K562 (cell line): ENCODE results near the gene AHI1. TPM values are rescaled to one million over a fixed set of nuclear protein-coding genes. Genes with fewer than 3 reads are reported as not detected.

Experiments used
- ATAC-seq: fragments of 200-7000 bp; cut with Tn5 transposase; 3 replicates; pipeline ENCODE4 v1.9.1; 2020; ENCODE audit warnings: moderate library complexity
- BruUV-seq: library from RNA; stranded (reverse); fragments of 400-500 nt; replicated peaks from 2 replicates; lab custom pipeline; 2021; lab: Mats Ljungman, UMichigan
- CTCF ChIA-PET: fragments of 300-600 bp; formaldehyde crosslinking; extraction: SDS; loops from one replicate; lab custom pipeline; 2021; ENCODE audit warnings: low intra/inter-chr PET ratio; lab: Yijun Ruan, JAX
- POLR2A ChIA-PET: fragments of 300-600, 350-650 bp; sonication (Branson Sonifier 250); formaldehyde crosslinking; extraction: SDS; loops from one replicate; lab custom pipeline; 2021; ENCODE audit warnings: antibody characterized with exemption, inconsistent platforms; lab: Yijun Ruan, JAX
- DNase-seq, 4 experiments: peaks; one replicate each; pipeline versions ENCODE4 v3.0.0 to v3.0.0-alpha.2; 2011 to 2018; ENCODE audit warnings: low spot score in 3 of 4, mixed read lengths in 3 of 4; ENCODE audit errors: extremely low read depth in 1 of 4
- FAIRE-seq: peaks from 2 replicates; lab custom pipeline; 2011; peaks lifted over from hg19 to GRCh38; lab: Jason Lieb, UNC
- H2AFZ ChIP-seq: 2 replicates; pipeline ENCODE4 v1.6.0; 2011; ENCODE audit warnings: low read depth, low read length, control low read depth, inconsistent platforms
- H3K27ac ChIP-seq: fragments of 200-600 bp; 3 replicates; pipeline ENCODE4 v1.8.0; 2011; ENCODE audit warnings: low read depth, mild to moderate bottlenecking, control low read depth, inconsistent platforms, low read length, moderate library complexity, mixed read lengths; ENCODE audit errors: extremely low read depth
- H3K27me3 ChIP-seq, 2 experiments: fragments of 300-600 bp in 1 of 2; 2 replicates in 1 of 2; 3 replicates in 1 of 2; pipeline versions ENCODE4 v1.6.0 to v1.8.0; 2011; ENCODE audit warnings: inconsistent platforms in 2 of 2, low read length in 2 of 2, mild to moderate bottlenecking in 1 of 2, mixed read lengths in 1 of 2, moderate library complexity in 1 of 2; ENCODE audit not compliant: control insufficient read depth in 2 of 2, insufficient read depth in 2 of 2
- H3K36me3 ChIP-seq: fragments of 300-600 bp; 3 replicates; pipeline ENCODE4 v1.8.0; 2011; ENCODE audit warnings: mild to moderate bottlenecking, low read length, inconsistent platforms; ENCODE audit not compliant: control insufficient read depth, insufficient read depth
- H3K4me1 ChIP-seq, 2 experiments: fragments of 200-600 bp in 1 of 2; replicated peaks in 1 of 2; 2 replicates in 1 of 2; 3 replicates in 1 of 2; pipeline versions ENCODE4 v1.5.1 to v1.8.0; 2011; ENCODE audit warnings: inconsistent platforms in 2 of 2, low read length in 2 of 2, mild to moderate bottlenecking in 1 of 2, mixed read lengths in 1 of 2, moderate library complexity in 1 of 2; ENCODE audit not compliant: control insufficient read depth in 2 of 2, insufficient read depth in 2 of 2
- H3K4me2 ChIP-seq: 2 replicates; pipeline ENCODE4 v1.6.1; 2011; ENCODE audit warnings: low read length, control low read depth, inconsistent platforms, mixed read lengths; ENCODE audit not compliant: insufficient read depth
- H3K4me3 ChIP-seq: fragments of 200-600 bp; sonication (generic), shearing (Covaris generic); 2 replicates; pipeline ENCODE4 v1.5.1; 2016; ENCODE audit warnings: control low read depth, inconsistent platforms
- H3K79me2 ChIP-seq: fragments of 200-600 bp; 3 replicates; pipeline ENCODE4 v1.8.0; 2011; ENCODE audit warnings: low read length, inconsistent platforms; ENCODE audit not compliant: control insufficient read depth, insufficient read depth
- H3K9ac ChIP-seq, 2 experiments: 2 replicates each; pipeline versions ENCODE4 v1.6.0 to v1.6.1; 2011; ENCODE audit warnings: low read depth in 2 of 2, low read length in 2 of 2, control low read depth in 1 of 2, inconsistent platforms in 1 of 2, mild to moderate bottlenecking in 1 of 2, mixed read lengths in 1 of 2; ENCODE audit not compliant: insufficient read depth in 1 of 2
- H3K9me1 ChIP-seq: one replicate; pipeline ENCODE4 v1.6.0; 2011; ENCODE audit warnings: inconsistent platforms, mild to moderate bottlenecking, low read length, moderate library complexity; ENCODE audit not compliant: control insufficient read depth, insufficient read depth
- H3K9me3 ChIP-seq: replicated peaks from 2 replicates; pipeline ENCODE4 v1.5.1; 2011; ENCODE audit warnings: low read depth, low read length, inconsistent platforms; ENCODE audit not compliant: control insufficient read depth, insufficient read depth
- H4K20me1 ChIP-seq: replicated peaks from 2 replicates; pipeline ENCODE4 v1.6.1; 2011; ENCODE audit warnings: low read length, inconsistent platforms, mixed read lengths; ENCODE audit not compliant: control insufficient read depth, insufficient read depth
- CBX5 ChIP-seq: IDR thresholded peaks from 2 replicates; pipeline ENCODE4 v1.6.1; 2014; ENCODE audit warnings: low read depth, borderline replicate concordance
- CCAR2 ChIP-seq: fragments of 200-400 bp; formaldehyde crosslinking; IDR thresholded peaks from 2 replicates; pipeline ENCODE4 v1.6.1; 2017; ENCODE audit warnings: mild to moderate bottlenecking, low read depth, low read length
- CXXC5 ChIP-seq: fragments of 250-450 bp; sonication (Bioruptor Pico); IDR thresholded peaks from 2 replicates; pipeline ENCODE4 v1.8.0; 2022; ENCODE audit warnings: inconsistent platforms, mild to moderate bottlenecking, moderate library complexity
- EGR1 ChIP-seq: fragments of 450-650 bp; conservative IDR thresholded peaks from 2 replicates; pipeline ENCODE4 v1.6.1; 2017; ENCODE audit warnings: mild to moderate bottlenecking
- ELF1 ChIP-seq: fragments of 200-800 bp; sonication (Bioruptor generic); IDR thresholded peaks from 2 replicates; pipeline ENCODE4 v1.6.1; 2016; ENCODE audit warnings: missing genetic modification characterization, missing compliant biosample characterization
- GABPA ChIP-seq: fragments of 200-800 bp; sonication (Bioruptor generic); conservative IDR thresholded peaks from 2 replicates; pipeline ENCODE4 v1.6.1; 2016; ENCODE audit warnings: low read depth, missing genetic modification characterization, missing compliant biosample characterization
- GABPB1 ChIP-seq: sonication (generic); formaldehyde crosslinking; IDR thresholded peaks from 2 replicates; pipeline ENCODE4 v1.8.0; 2022; ENCODE audit warnings: mild to moderate bottlenecking, missing genetic modification reagents
- HBP1 ChIP-seq: fragments of 450-650 bp; formaldehyde crosslinking; IDR thresholded peaks from 2 replicates; pipeline ENCODE4 v1.4.0; 2022; ENCODE audit warnings: missing genetic modification characterization
- MED1 ChIP-seq: sonication (generic); formaldehyde crosslinking; IDR thresholded peaks from 2 replicates; pipeline ENCODE4 v1.8.1; 2023; ENCODE audit warnings: missing genetic modification reagents, borderline replicate concordance
- NR1H2 ChIP-seq: sonication (generic); formaldehyde crosslinking; IDR thresholded peaks from 2 replicates; pipeline ENCODE4 v1.4.0; 2020; ENCODE audit warnings: mild to moderate bottlenecking, missing genetic modification reagents
- OTX1 ChIP-seq: fragments of 450-650 bp; formaldehyde crosslinking; IDR thresholded peaks from 2 replicates; pipeline ENCODE4 v1.4.0; 2022; ENCODE audit warnings: mild to moderate bottlenecking
- RBM15 ChIP-seq: fragments of 200-400 bp; formaldehyde crosslinking; IDR thresholded peaks from 2 replicates; pipeline ENCODE4 v1.6.1; 2018; ENCODE audit warnings: mild to moderate bottlenecking, low read length, moderate library complexity; ENCODE audit not compliant: insufficient read depth
- ZFX ChIP-seq: sonication (generic); formaldehyde crosslinking; IDR thresholded peaks from 2 replicates; pipeline ENCODE4 v1.8.0; 2022; ENCODE audit warnings: mild to moderate bottlenecking, missing genetic modification reagents, moderate library complexity
- ZNF140 ChIP-seq: fragments of 250-450 bp; sonication (Bioruptor Pico); IDR thresholded peaks from 2 replicates; pipeline ENCODE4 v1.8.0; 2021; ENCODE audit warnings: moderate library complexity, mild to moderate bottlenecking, inconsistent platforms
- ZNF277 ChIP-seq: fragments of 250-450 bp; sonication (Bioruptor Pico); IDR thresholded peaks from 2 replicates; pipeline ENCODE4 v1.8.0; 2022; ENCODE audit warnings: inconsistent platforms, mild to moderate bottlenecking, moderate library complexity, borderline replicate concordance
- ZNF444 ChIP-seq: fragments of 250-450 bp; sonication (Bioruptor Pico); IDR thresholded peaks from 2 replicates; pipeline ENCODE4 v1.4.0; 2020; ENCODE audit warnings: mild to moderate bottlenecking, moderate library complexity
- ZNF696 ChIP-seq: fragments of 250-450 bp; sonication (Bioruptor Pico); conservative IDR thresholded peaks from 2 replicates; pipeline ENCODE4 v1.4.0; 2020; ENCODE audit warnings: mild to moderate bottlenecking, moderate library complexity
- ZNF79 ChIP-seq: fragments of 250-450 bp; sonication (Bioruptor Pico); IDR thresholded peaks from 2 replicates; pipeline ENCODE4 v1.4.0; 2020; ENCODE audit warnings: low read depth, mild to moderate bottlenecking, moderate library complexity
- WGBS: fragments of 100-300 bp; shearing (Covaris generic); methylation state at CpG from one replicate; pipeline ENCODE4 v1.1.6; 2016; ENCODE audit warnings: low coverage, mixed read lengths; ENCODE audit not compliant: insufficient coverage; ENCODE audit errors: missing lambda C conversion rate; 5-methylcytosine and 5-hydroxymethylcytosine counted together
- in situ Hi-C: fragments of 300-500 bp; cut with MboI; formaldehyde crosslinking; loops from 4 replicates; pipeline ENCODE4 v1.15.0; 2018; ENCODE audit warnings: inconsistent platforms, mixed read lengths
- intact Hi-C: fragments of 100-400 bp; cut with micrococcal nuclease; formaldehyde crosslinking; loops from 2 replicates; pipeline ENCODE4 v1.14.2; 2022
- polyA plus RNA-seq, 8 experiments: library from polyadenylated mRNA; depleted of rRNA in 4 of 8; stranded (reverse) in 5 of 8; unstranded in 3 of 8; fragments of >200 nt; fragmentation: Nextera tagmentation in 2 of 8; fragmentation: Illumina TruSeq in 1 of 8; extraction: Ambion mirVana in 2 of 8; extraction: Trizol in 1 of 8; gene quantifications; 2 replicates each; pipeline versions ENCODE4 v1.2.1 to v1.2.3, GENCODE V29; 2011 to 2014; ENCODE audit warnings: inconsistent platforms in 1 of 8, missing spikeins in 1 of 8
- total RNA-seq, 7 experiments: library from RNA; depleted of rRNA in 6 of 7; stranded (reverse); fragments of >200 nt in 6 of 7; fragmentation: Illumina TruSeq in 2 of 7; extraction: Trizol in 2 of 7; gene quantifications; 2 replicates each; pipeline versions ENCODE4 v1.2.1 to v1.2.3, GENCODE V29; 2011 to 2021; ENCODE audit warnings: low replicate concordance in 1 of 7
- TF ChIP-seq, protein P1 (sequence below): sonication (generic); formaldehyde crosslinking; IDR thresholded peaks from 2 replicates; pipeline ENCODE4 v1.8.0; 2022; ENCODE audit warnings: mild to moderate bottlenecking, missing genetic modification reagents

Gene AHI1
- total and polyA plus RNA-seq, 9 of the 15 experiments (the other 6 are each of a cell fraction or from before 2014, with no cell fraction given): 24.7 to 54.9 (median 32.2) TPM

- TF ChIP-seq RBM15: no peak
- TF ChIP-seq CXXC5: no peak
- no peak for TF ChIP-seq CBX5
- TF ChIP-seq ZNF444 (CRISPR knock-in tag): no peak
- TF ChIP-seq EGR1: no peak
- no peak for TF ChIP-seq NR1H2 (CRISPR knock-in tag)
- TF ChIP-seq CCAR2: no peak
- TF ChIP-seq ZFX: no peak
Measured at GRCh38 chr6:135532559-135532958, 35.0 kb upstream of the AHI1 start (continued).

DNA sequence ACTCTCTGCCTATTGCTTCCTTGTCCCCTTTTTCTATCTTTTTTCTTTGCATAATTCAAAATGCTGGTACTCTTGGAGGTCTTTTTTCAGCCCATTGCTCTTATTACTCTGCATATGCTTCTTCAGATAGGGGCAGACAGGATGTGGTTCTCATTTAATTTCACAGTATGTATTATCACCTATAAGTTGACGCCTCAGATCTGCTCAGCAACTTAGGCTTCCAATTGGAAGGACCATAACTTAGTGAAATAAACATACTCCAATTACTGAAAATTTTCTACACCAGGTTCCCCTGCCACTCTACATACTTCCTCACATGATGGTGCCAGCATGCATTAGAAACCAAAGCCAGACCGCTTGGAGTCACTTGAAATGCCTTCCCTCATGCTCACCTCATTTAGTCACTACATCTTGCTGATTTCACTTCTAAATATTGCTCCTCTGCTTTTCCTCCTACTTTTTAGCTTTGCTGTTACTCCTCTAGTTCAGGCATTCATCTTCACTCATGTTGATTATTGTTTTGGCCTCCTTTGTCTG is 34.5 kb upstream of the AHI1 start:
- no peaks in the 10 kb centered on the region for H3K27me3 ChIP-seq
- no peak for FAIRE-seq
- H3K27ac ChIP-seq: no peak overlapping the region
- in situ Hi-C loops: loop anchor here (10.0 kb wide), 1 partner anchor 693 kb away; no protein-coding TSS in a partner anchor
- H3K4me2 ChIP-seq: no peak overlapping the region
- no peak overlapping the region for H3K9ac ChIP-seq
- no peaks in the 10 kb centered on the region for H3K4me1 ChIP-seq
- H3K36me3 ChIP-seq: no peaks in the 10 kb centered on the region
- ChIA-PET POLR2A (no interaction called here), CTCF (no interaction called here)
- no peaks in the 10 kb centered on the region for H4K20me1 ChIP-seq
- no peak for ATAC-seq
- 0% methylated on average over 2 of the region's 2 CpGs for WGBS
- intact Hi-C loops: no loop called here
- no peaks in the 10 kb centered on the region for H3K79me2 ChIP-seq
- no peak overlapping the region for H2AFZ ChIP-seq
- H3K9me1 ChIP-seq: no peaks in the 10 kb centered on the region
- no peak overlapping the region for H3K4me3 ChIP-seq
- H3K9me3 ChIP-seq: no peaks in the 10 kb centered on the region
- BruUV-seq: no TSS peak
- DNase-seq: no peak
- no peak for TF ChIP-seq ELF1 (tag)
- TF ChIP-seq GABPB1: no peak
- TF ChIP-seq, protein P1, sequence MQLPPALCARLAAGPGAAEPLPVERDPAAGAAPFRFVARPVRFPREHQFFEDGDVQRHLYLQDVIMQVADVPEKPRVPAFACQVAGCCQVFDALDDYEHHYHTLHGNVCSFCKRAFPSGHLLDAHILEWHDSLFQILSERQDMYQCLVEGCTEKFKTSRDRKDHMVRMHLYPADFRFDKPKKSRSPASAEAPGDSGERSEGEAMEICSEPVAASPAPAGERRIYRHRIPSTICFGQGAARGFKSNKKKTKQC (CRISPR knock-in tag): no peak
- no peak for TF ChIP-seq OTX1 (CRISPR knock-in tag)
- TF ChIP-seq CCAR2: no peak
- no peak for TF ChIP-seq ZNF79
- no peak for TF ChIP-seq ZNF696 (CRISPR knock-in tag)
- TF ChIP-seq MED1 (CRISPR knock-in tag): no peak
- no peak for TF ChIP-seq ZNF140 (CRISPR knock-in tag)
- TF ChIP-seq HBP1 (CRISPR knock-in tag): no peak
- TF ChIP-seq GABPA: no peak
- TF ChIP-seq ZNF277 (CRISPR knock-in tag): no peak
